ENCODE results near the gene SLPI. TPM values are rescaled to one million over a fixed set of nuclear protein-coding genes. Genes with fewer than 3 reads are reported as not detected.

SLPI gene
- total RNA-seq: 1.4 and 2.1 TPM in 2 replicates

- peak; percentile 30 for DNase-seq (ENCODE audit: insufficient read length, low spot score, missing footprints)
- Histone ChIP-seq H3K4me3 (ENCODE audit: insufficient read depth, low read length) (no peak within 1 kb of the TSS), H3K27me3 (ENCODE audit: insufficient read depth, low read length) (peaks cover 15% of the 10 kb centered on the region), H3K79me2 (ENCODE audit: insufficient read depth, low read length) (no peaks in the 10 kb centered on the region), H4K20me1 (ENCODE audit: insufficient read depth, low read length) (no peaks in the 10 kb centered on the region), H3K36me3 (ENCODE audit: insufficient read depth, low read length) (no peaks in the 10 kb centered on the region), H3K4me2 (ENCODE audit: insufficient read depth, low read length) (no peak within 1 kb of the TSS), H2AFZ (ENCODE audit: low read length) (peak within 1 kb of the TSS; percentile 31), H3K27ac (ENCODE audit: low read depth, low read length) (no peak within 1 kb of the TSS), H3K9me3 (ENCODE audit: low read depth, low read length) (no peaks in the 10 kb centered on the region), H3K4me1 (ENCODE audit: insufficient read depth, low read length) (peaks cover 5% of the 10 kb centered on the region)
- TF ChIP-seq CTCF (IDR thresholded peaks at IDR 0.05; ENCODE audit: extremely low read depth, low read depth, low read length): no peak
These were observed at the start of gene SLPI for GRCh38 chr20:45254383-45255262. TSS of gene SLPI (minus strand) at chr20:45254564. CDS start at chr20:45254543, 21 bp downstream.

GRCh38 chr20:45303586-45304463 lies 49.5 kb upstream of the SLPI start:
- Histone ChIP-seq H3K9me3 (ENCODE audit: low read depth, low read length) (no peaks in the 10 kb centered on the region), H4K20me1 (ENCODE audit: insufficient read depth, low read length) (no peaks in the 10 kb centered on the region), H2AFZ (ENCODE audit: low read length) (peak overlapping the region; percentile 62), H3K4me1 (ENCODE audit: insufficient read depth, low read length) (no peaks in the 10 kb centered on the region), H3K27me3 (ENCODE audit: insufficient read depth, low read length) (peaks cover 25% of the 10 kb centered on the region), H3K36me3 (ENCODE audit: insufficient read depth, low read length) (no peaks in the 10 kb centered on the region), H3K27ac (ENCODE audit: low read depth, low read length) (no peak overlapping the region), H3K4me3 (ENCODE audit: insufficient read depth, low read length) (no peak overlapping the region), H3K79me2 (ENCODE audit: insufficient read depth, low read length) (no peaks in the 10 kb centered on the region), H3K4me2 (ENCODE audit: insufficient read depth, low read length) (peak overlapping the region; percentile 23)
- peak; percentile 91 for DNase-seq (ENCODE audit: insufficient read length, low spot score, missing footprints)
- TF ChIP-seq CTCF (IDR thresholded peaks at IDR 0.05; ENCODE audit: extremely low read depth, low read depth, low read length): no peak

DNA sequence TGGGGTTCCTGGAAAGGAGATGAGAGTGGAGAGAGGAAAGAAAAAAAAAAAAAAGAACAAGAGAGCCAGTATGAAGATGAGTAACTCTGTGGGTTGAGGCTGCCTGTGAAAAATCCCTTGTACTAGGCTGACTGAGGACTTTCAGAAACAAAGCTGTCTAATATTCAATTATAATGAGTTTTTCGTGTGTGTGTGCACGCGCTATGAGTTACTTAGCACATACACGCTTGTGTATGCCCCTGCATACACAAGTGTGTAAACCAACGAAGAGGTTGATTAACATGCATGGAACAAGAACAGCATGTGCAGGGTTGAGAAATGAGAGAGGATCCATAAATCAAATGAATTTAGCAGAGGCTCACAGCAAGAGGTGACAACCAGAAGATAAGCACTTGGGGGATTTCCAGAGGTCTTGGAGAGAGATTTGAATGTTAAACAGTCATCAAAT lies 47.5 kb upstream of the SLPI start:
- DNase-seq (ENCODE audit: insufficient read length, low spot score, missing footprints): no peak
- H3K36me3 ChIP-seq (ENCODE audit: insufficient read depth, low read length): no peaks in the 10 kb centered on the region
- H3K4me3 ChIP-seq (ENCODE audit: insufficient read depth, low read length): no peak overlapping the region
- no peak overlapping the region for H3K27ac ChIP-seq (ENCODE audit: low read depth, low read length)
- no peak overlapping the region for H2AFZ ChIP-seq (ENCODE audit: low read length)
- H3K4me2 ChIP-seq (ENCODE audit: insufficient read depth, low read length): no peak overlapping the region
- H3K9me3 ChIP-seq (ENCODE audit: low read depth, low read length): no peaks in the 10 kb centered on the region
- TF ChIP-seq CTCF (IDR thresholded peaks at IDR 0.05; ENCODE audit: extremely low read depth, low read depth, low read length): no peak
- H3K4me1 ChIP-seq (ENCODE audit: insufficient read depth, low read length): no peaks in the 10 kb centered on the region
- H4K20me1 ChIP-seq (ENCODE audit: insufficient read depth, low read length): no peaks in the 10 kb centered on the region
- no peaks in the 10 kb centered on the region for H3K79me2 ChIP-seq (ENCODE audit: insufficient read depth, low read length)
- H3K27me3 ChIP-seq (ENCODE audit: insufficient read depth, low read length): peaks cover 12% of the 10 kb centered on the region
